Measurements from ENCODE around the gene ZNF319.

ZNF319 gene

GRCh38 chr16:57951204-57951960, 49.1 kb downstream of the ZNF319 start:
- FAIRE-seq: no peak

DNA sequence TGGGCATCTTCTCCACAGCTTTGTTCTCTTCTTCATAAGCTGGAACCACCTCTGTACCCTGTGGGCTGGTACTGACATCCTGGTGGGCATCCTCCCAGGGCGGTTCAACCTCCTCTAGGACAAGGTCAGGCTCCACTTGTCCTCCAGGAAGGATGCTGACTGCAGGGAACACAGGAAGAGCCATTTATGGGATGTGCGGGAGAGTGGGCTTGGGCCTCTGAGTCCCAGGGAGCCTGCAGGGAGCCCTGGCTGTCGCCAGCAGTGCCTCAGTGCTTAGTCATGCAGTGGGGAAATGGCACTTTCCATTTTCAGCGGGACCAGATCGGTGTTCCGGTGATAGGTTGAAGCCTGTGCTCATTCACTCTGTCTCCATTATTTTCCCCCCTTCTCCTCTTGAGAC, 50.1 kb downstream of the ZNF319 start:
- no peak for FAIRE-seq

DNA sequence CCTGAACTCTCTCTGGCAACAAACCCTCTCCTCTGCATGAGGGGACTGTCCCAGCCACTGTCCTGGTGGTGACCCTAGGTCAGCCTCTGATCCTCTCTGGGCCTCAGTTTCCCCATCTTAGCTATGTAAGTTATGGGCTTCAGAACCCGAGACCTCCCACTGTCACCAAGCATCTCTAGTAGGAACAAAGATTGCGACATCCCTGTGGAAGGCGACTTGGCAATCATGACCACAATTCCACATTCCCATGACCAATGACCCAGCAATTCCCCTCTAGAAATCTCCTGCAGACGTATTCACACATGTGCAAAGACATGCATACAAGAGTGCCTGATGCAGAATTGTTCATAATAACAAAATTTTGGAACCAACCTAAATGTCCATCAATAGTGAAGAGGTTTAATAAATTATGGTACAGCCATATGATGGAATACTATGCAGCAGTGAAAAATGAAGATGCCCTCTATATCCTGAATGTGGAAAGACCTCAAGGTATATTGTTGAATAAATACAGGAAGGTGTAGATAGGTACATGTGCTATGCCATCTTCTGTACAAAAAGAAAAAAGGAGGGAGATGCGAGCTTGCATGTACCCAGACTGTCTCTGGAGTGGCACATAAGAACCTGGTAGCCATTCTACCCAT, 50.8 kb downstream of the ZNF319 start:
- no peak for FAIRE-seq

- FAIRE-seq: no peak
Measured at GRCh38 chr16:57949013-57949412, 51.5 kb downstream of the ZNF319 start.

DNA sequence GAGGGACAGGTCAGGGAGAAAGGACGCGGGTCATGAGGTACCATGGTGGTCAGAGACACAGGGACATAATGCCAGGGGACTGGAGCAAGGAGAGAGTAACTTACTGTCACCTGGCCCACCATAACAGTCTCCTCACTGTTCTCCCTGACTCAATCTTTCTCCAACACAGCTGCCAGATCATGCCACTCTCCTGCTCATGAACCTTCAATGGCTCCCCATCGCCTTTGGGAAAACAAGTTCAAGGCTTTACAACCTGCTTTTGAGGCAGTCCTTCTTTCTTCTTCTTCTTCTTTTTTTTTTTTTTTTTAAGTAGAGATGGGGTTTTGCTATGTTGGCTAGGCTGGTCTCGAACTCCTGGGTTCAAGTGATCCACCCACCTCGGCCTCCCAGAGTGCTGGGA, 52.4 kb downstream of the ZNF319 start:
- no peak for FAIRE-seq

GRCh38 chr16:57947261-57947660, 53.2 kb downstream of the ZNF319 start:
- FAIRE-seq: no peak

DNA sequence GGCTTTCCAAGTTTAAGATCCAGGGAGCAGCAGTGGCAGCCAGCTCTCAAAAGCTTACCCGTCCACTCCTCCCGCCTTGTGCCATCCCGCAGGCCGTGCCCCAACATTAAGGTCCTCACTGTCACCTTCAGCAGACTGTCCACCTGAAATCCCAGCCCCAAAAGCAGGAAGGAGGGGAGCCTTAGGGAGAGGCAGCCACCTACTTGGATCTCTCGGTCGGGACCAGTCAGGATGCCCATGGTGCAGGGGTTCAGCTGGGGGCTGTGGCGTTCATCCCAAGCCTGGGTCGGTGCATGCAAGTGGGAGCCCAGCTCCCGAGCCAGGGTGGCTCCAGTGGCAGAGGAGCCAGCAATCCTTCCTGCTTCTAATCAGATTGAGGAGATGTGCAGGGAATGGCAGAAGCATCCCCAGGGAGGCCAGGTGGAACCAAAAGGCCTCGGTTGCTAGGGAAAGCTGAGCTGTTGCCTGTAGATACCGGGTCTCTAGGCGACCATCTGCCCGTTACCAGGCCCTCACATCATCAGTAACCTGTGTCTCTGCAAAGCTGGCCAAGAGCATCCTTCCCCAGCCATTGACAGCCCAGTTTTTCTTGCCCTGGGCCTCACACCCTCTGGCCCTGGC, 54.2 kb downstream of the ZNF319 start:
- no peak for FAIRE-seq

GRCh38 chr16:57945740-57946138, 54.7 kb downstream of the ZNF319 start:
- no peak for FAIRE-seq

DNA sequence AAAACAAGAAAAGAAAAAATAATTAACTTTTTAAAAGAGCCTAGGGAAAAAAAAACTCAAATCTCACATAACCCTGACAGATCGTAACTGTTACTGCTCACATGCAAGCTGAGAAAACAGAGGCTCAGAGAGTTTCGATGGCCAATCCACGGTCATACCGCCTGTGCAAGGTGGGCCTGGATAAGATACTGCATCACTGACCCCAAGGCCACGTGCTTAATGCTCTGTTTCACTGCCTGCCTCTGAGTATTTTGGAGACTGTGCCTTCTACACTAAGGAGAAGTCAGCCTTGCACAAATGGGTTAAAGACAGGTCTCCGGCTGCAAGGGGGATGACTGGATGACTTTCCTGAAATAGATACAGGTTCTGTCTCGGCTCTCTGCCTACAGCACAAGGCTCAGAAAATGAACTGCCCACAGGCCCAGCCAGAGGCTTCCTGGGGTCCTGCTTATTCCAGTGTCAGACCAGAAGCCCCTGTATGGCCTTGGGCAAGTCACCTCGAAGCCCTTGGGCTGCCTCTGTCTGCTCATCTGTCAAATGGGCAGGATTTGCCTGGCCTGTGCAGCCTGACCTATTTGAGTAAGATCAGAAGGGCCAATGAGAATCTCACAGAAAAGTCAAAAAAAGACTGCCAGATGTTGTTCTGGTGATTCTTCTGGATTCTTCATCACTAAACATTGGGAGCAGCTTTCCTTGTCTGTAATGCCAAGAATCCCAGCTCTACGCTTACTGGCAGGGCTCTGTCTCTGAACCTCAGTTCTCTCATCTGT, 55.3 kb downstream of the ZNF319 start:
- no peak for FAIRE-seq
